ENCODE measurements around the gene ACSBG1.

Gene ACSBG1

DNA sequence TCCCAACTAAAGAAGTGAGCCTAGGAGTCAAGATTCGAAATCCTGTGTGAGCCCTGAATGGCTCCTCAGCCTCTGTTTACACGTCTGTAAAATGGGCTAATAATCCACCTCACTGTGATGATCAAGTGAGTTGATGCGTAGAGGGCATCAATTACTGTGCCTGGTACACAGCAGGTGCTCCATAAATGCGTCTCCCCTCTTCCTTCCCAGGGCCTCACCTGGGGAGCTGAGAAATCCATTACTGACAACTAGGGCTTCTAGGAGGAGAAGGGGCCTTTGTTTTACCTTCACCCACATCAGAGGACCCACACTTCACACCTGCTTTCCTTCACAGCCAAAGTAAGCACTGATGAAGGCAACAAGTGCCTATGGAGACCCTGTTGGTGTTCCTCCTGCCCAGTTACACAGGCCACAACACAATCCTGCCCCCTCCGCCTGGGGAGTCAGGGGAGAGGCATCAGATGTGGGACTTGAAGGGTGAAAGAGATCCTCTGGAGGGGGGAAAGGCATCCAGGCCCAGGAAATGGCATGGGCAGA lies 104.5 kb downstream of the ACSBG1 start:
- ChIA-PET CTCF (interaction anchor here (0.6 to 2.3 kb wide), 4 partner anchors 9 to 77 kb away, joined by 3 to 10 read pairs (median 4); no protein-coding TSS in a partner anchor), POLR2A (interaction anchor here (0.9 to 2.5 kb wide), 5 partner anchors 9 to 43 kb away, joined by 3 to 24 read pairs (median 4); partner anchors contain the start of gene IDH3A)
- TF ChIP-seq SUZ12 (IDR thresholded peaks at IDR 0.05) (no peak), SP1 (IDR thresholded peaks at IDR 0.05) (no peak), HDGF (IDR thresholded peaks at IDR 0.05; ENCODE audit: borderline replicate concordance) (no peak), FOXA1 (IDR thresholded peaks at IDR 0.05) (no peak), ZNF384 (IDR thresholded peaks at IDR 0.05) (no peak), ELF4 (IDR thresholded peaks at IDR 0.05) (no peak), NFRKB (IDR thresholded peaks at IDR 0.05) (no peak), L3MBTL2 (conservative IDR thresholded peaks at IDR 0.05) (no peak), LEF1 (IDR thresholded peaks at IDR 0.05; ENCODE audit: borderline replicate concordance) (no peak), FOXK2 (IDR thresholded peaks at IDR 0.05) (no peak), BHLHE40 (IDR thresholded peaks at IDR 0.05; ENCODE audit: borderline replicate concordance) (no peak), FOXM1 (IDR thresholded peaks at IDR 0.05; ENCODE audit: borderline replicate concordance) (no peak), ARNT (IDR thresholded peaks at IDR 0.05) (no peak), CTBP1 (IDR thresholded peaks at IDR 0.05; ENCODE audit: borderline replicate concordance) (no peak), TARDBP (IDR thresholded peaks at IDR 0.05) (no peak)
- TF ChIP-seq, protein P1, sequence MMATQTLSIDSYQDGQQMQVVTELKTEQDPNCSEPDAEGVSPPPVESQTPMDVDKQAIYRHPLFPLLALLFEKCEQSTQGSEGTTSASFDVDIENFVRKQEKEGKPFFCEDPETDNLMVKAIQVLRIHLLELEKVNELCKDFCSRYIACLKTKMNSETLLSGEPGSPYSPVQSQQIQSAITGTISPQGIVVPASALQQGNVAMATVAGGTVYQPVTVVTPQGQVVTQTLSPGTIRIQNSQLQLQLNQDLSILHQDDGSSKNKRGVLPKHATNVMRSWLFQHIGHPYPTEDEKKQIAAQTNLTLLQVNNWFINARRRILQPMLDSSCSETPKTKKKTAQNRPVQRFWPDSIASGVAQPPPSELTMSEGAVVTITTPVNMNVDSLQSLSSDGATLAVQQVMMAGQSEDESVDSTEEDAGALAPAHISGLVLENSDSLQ (IDR thresholded peaks at IDR 0.05), result no peak
- no peak for DNase-seq (ENCODE audit: extremely low spot score)

DNA sequence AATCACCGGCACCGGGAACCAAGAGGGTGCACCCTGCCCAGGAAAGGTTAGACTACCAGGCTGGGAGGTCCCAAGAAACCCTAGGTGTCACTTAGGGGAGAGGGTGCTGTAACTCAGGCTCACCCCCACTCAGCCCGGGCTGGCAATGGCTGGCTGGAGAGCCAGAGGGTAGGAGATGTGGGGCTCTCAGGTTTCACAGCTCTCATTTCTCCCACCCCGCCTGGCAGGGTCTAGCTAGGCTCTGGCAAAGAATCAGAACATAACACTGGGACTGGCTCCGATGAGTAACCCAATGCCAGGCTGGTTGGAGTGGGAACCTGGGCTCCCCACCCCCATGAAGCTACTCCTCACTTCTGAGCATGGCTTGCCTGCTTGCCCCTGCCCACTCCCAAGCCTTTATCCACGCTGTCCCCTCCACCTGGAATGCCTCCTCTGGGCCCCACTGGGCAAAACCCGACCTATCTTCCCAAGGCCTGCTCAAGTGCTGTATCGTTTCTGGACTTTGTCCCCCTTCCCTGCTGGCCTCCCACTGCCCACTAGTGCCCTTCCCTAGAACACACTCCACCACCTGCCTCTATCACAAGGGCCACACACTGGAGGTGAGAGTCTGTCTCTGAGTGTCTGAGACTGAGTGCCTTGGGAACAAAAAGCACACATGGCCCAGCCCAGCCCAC lies 105.2 kb downstream of the ACSBG1 start:
- DNase-seq (ENCODE audit: extremely low spot score), result no peak
- CTCF ChIA-PET, result no interaction called here
- POLR2A ChIA-PET, result no interaction called here
- TF ChIP-seq L3MBTL2 (conservative IDR thresholded peaks at IDR 0.05), result no peak
- no peak for TF ChIP-seq ELF4 (IDR thresholded peaks at IDR 0.05)
- no peak for TF ChIP-seq SUZ12 (IDR thresholded peaks at IDR 0.05)
- no peak for TF ChIP-seq LEF1 (IDR thresholded peaks at IDR 0.05; ENCODE audit: borderline replicate concordance)
- no peak for TF ChIP-seq FOXA1 (IDR thresholded peaks at IDR 0.05)
- TF ChIP-seq HDGF (IDR thresholded peaks at IDR 0.05; ENCODE audit: borderline replicate concordance), result no peak
- no peak for TF ChIP-seq FOXK2 (IDR thresholded peaks at IDR 0.05)
- no peak for TF ChIP-seq SP1 (IDR thresholded peaks at IDR 0.05)
- no peak for TF ChIP-seq ZNF384 (IDR thresholded peaks at IDR 0.05)
- TF ChIP-seq ARNT (IDR thresholded peaks at IDR 0.05), result no peak
- no peak for TF ChIP-seq TARDBP (IDR thresholded peaks at IDR 0.05)
- TF ChIP-seq, protein P1 (IDR thresholded peaks at IDR 0.05), result no peak

DNA sequence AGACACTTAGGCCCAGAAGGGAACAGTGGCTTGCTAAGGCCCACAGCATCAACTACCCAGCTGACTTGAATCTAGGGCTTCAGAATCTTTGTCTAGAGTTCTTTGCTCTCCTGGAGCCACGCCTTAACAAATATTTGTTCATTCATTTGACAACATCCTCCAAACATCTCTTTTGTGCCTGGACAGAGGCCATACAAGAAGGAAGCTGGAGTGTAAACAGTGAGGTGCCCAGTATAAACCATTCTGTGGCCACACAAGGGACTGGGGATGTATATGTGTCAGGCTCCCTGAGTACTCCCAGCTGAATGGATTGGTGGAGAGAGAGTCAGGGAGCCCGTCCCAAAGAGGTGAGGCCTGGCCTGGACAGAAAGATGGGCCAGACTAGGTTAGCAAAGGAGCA lies 106.5 kb downstream of the ACSBG1 start:
- ChIA-PET POLR2A (interaction anchor here (1.4 kb wide), 1 partner anchor 172 kb away, joined by 5 read pairs; the partner anchor contains the start of gene SKIC8), CTCF (interaction anchor here (0.9 to 1.1 kb wide), 2 partner anchors 10 to 50 kb away, joined by 3 read pairs; no protein-coding TSS in a partner anchor)
- TF ChIP-seq HDGF (IDR thresholded peaks at IDR 0.05; ENCODE audit: borderline replicate concordance) (no peak), NFRKB (IDR thresholded peaks at IDR 0.05) (no peak), TARDBP (IDR thresholded peaks at IDR 0.05) (no peak), SUZ12 (IDR thresholded peaks at IDR 0.05) (no peak), ZNF384 (IDR thresholded peaks at IDR 0.05) (no peak), FOXM1 (IDR thresholded peaks at IDR 0.05; ENCODE audit: borderline replicate concordance) (no peak), BHLHE40 (IDR thresholded peaks at IDR 0.05; ENCODE audit: borderline replicate concordance) (no peak), LEF1 (IDR thresholded peaks at IDR 0.05; ENCODE audit: borderline replicate concordance) (no peak), FOXA1 (IDR thresholded peaks at IDR 0.05) (no peak), FOXK2 (IDR thresholded peaks at IDR 0.05) (no peak), L3MBTL2 (conservative IDR thresholded peaks at IDR 0.05) (no peak)
- TF ChIP-seq, protein P1 (IDR thresholded peaks at IDR 0.05), result no peak
- DNase-seq (ENCODE audit: extremely low spot score), result no peak

DNA sequence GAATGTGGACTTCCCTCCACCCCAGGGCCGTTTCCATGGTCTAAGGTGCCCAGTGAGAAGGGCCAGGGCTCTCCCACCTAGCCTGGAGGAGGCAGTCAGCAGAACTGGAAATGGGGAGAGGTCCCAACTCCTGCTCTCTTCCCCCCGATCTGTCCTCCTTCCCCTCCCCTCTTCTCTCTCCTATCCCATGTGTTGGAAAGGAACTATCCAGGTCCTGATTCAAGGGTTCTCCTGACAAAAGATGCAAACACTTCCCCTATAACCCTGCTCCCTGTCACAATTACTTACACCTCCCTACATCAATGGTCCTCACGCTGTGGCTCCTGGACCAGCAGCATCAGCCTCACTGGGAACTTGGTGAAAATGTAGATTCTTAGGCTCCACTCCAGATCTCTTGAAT lies 109.1 kb downstream of the ACSBG1 start:
- no peak for TF ChIP-seq SP1 (IDR thresholded peaks at IDR 0.05)
- TF ChIP-seq L3MBTL2 (conservative IDR thresholded peaks at IDR 0.05), result no peak
- TF ChIP-seq LEF1 (IDR thresholded peaks at IDR 0.05; ENCODE audit: borderline replicate concordance), result no peak
- no peak for TF ChIP-seq FOXA1 (IDR thresholded peaks at IDR 0.05)
- ChIA-PET POLR2A (interaction anchor here (1.4 kb wide), 1 partner anchor 25 kb away, joined by 4 read pairs; no protein-coding TSS in a partner anchor), CTCF (no interaction called here)
- DNase-seq (ENCODE audit: extremely low spot score), result no peak

DNA sequence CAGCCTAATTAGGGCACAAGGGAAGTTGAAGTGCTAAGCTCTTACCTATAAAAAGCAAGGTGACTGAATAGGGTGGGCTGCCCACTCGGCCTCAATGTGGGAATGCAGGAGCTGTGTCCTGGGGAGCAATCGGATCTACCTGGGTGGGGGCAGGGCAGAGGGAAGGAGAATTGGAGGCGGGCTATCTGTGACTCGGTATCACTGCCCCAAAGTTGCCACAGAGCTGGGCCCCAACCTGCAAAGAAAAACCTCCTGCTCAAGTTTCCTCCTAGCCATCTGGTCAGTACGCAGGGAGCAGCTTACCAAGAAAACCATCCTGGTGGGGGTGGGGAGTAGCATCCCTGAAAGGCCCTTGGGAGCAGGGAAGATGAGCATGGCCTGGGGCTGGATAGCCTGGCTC lies 113.8 kb downstream of the ACSBG1 start:
- TF ChIP-seq ELF4 (IDR thresholded peaks at IDR 0.05) (no peak), SUZ12 (IDR thresholded peaks at IDR 0.05) (no peak), ARNT (IDR thresholded peaks at IDR 0.05) (no peak), LEF1 (IDR thresholded peaks at IDR 0.05; ENCODE audit: borderline replicate concordance) (no peak), L3MBTL2 (conservative IDR thresholded peaks at IDR 0.05) (no peak), SP1 (IDR thresholded peaks at IDR 0.05) (no peak), TARDBP (IDR thresholded peaks at IDR 0.05) (no peak), BHLHE40 (IDR thresholded peaks at IDR 0.05; ENCODE audit: borderline replicate concordance) (no peak), CTBP1 (IDR thresholded peaks at IDR 0.05; ENCODE audit: borderline replicate concordance) (no peak), ZNF384 (IDR thresholded peaks at IDR 0.05) (no peak), NFRKB (IDR thresholded peaks at IDR 0.05) (no peak), FOXA1 (IDR thresholded peaks at IDR 0.05) (no peak), HDGF (IDR thresholded peaks at IDR 0.05; ENCODE audit: borderline replicate concordance) (no peak)
- TF ChIP-seq, protein P1 (IDR thresholded peaks at IDR 0.05), result no peak
- POLR2A ChIA-PET, result interaction anchor here (0.7 kb wide), 1 partner anchor 10 kb away, joined by 4 read pairs; no protein-coding TSS in a partner anchor
- no peak for DNase-seq (ENCODE audit: extremely low spot score)
- CTCF ChIA-PET, result interaction anchor here (1.1 kb wide), 1 partner anchor 9 kb away, joined by 3 read pairs; no protein-coding TSS in a partner anchor

Data from HEK293T (cell line).